Fibroblast of the aortic adventitia (primary cell): Measurements from ENCODE around the gene GSX2. TPM values are rescaled to one million over a fixed set of nuclear protein-coding genes. Genes with fewer than 3 reads are reported as not detected.

Experiments
- DNase-seq: peaks from one replicate; pipeline ENCODE4 v3.0.0-alpha.2; 2010; ENCODE audit warnings: low read depth
- H3K4me3 ChIP-seq: 2 replicates; pipeline ENCODE4 v1.5.1; 2011; ENCODE audit warnings: low read depth, mild to moderate bottlenecking, control low read depth, low read length, moderate library complexity
- total RNA-seq: library from RNA; depleted of rRNA; stranded (reverse); fragments of >200 nt; gene quantifications from 2 replicates; pipeline ENCODE4 v1.2.3, GENCODE V29; 2012; ENCODE audit warnings: low replicate concordance
- TF ChIP-seq, protein P1 (sequence below): IDR thresholded peaks from 2 replicates; pipeline ENCODE4 v1.5.1; 2011; ENCODE audit warnings: mild to moderate bottlenecking, low read length, control low read depth, inconsistent platforms; ENCODE audit not compliant: insufficient read depth

Gene GSX2
- total RNA-seq, 1 donor = not detected

DNA sequence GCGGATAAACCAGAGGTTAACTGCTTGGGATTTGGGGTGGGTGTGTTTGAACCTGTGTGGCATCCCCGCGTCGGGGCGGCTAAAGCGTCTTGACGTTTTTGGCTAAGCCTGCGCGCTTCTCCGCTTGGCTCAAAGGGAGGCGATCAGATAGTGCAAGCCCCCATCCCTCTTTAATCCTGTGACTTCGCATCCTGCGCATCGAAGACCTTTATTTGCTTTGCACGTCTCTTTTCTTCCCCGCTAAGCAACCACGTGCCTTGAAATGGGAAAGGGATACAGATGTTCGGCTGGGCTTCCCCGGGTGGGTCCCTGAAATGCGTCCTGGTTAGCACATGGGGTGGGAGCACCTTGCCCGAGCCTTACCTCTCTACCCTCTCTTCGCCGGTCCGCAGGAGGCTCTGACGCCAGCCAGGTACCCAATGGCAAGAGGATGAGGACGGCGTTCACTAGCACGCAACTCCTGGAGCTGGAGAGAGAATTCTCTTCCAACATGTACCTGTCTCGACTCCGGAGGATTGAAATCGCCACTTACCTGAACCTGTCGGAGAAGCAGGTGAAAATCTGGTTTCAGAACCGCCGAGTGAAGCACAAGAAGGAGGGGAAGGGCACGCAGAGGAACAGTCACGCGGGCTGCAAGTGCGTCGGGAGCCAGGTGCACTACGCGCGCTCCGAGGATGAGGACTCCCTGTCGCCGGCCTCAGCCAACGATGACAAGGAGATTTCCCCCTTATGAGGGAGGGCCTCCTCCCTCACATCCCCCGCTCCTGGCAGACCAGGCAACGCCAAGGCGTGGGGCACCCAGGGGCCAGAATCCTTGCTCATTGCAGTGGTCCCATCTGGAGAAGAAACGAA, 1.5 kb downstream of the GSX2 start:
- TF ChIP-seq, protein P1, sequence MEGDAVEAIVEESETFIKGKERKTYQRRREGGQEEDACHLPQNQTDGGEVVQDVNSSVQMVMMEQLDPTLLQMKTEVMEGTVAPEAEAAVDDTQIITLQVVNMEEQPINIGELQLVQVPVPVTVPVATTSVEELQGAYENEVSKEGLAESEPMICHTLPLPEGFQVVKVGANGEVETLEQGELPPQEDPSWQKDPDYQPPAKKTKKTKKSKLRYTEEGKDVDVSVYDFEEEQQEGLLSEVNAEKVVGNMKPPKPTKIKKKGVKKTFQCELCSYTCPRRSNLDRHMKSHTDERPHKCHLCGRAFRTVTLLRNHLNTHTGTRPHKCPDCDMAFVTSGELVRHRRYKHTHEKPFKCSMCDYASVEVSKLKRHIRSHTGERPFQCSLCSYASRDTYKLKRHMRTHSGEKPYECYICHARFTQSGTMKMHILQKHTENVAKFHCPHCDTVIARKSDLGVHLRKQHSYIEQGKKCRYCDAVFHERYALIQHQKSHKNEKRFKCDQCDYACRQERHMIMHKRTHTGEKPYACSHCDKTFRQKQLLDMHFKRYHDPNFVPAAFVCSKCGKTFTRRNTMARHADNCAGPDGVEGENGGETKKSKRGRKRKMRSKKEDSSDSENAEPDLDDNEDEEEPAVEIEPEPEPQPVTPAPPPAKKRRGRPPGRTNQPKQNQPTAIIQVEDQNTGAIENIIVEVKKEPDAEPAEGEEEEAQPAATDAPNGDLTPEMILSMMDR = no peak
- peak overlapping the region; percentile 56 for H3K4me3 ChIP-seq
- DNase-seq = no peak

DNA sequence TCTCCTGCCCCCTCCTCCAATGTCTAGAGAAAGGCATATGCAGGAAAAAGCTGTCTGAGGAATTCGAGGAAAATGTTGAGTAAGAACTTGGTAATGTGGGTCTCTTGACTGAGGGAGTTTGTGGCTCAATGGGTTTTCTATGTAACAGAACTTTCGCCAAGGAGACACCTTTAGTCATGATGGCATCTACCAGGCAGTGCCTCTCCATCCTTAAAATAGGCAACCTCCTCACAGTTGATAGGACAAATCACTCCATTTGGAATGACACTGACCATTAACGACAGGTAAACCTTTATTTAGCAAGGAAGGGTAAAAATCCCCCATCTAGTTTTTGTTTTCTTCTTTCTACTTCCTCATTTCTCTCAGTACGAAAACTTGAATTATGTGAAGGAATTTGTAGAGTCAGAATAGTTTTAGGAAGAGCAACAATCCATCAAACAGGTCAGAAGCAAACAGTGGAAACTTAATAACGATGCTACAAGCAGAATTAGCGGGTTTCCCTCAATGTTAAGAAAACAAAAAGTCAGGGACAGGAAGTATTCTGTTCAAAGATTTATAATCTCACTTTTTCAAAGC, 2.7 kb downstream of the GSX2 start:
- DNase-seq = no peak
- H3K4me3 ChIP-seq = no peak overlapping the region
- TF ChIP-seq, protein P1 = no peak

DNA sequence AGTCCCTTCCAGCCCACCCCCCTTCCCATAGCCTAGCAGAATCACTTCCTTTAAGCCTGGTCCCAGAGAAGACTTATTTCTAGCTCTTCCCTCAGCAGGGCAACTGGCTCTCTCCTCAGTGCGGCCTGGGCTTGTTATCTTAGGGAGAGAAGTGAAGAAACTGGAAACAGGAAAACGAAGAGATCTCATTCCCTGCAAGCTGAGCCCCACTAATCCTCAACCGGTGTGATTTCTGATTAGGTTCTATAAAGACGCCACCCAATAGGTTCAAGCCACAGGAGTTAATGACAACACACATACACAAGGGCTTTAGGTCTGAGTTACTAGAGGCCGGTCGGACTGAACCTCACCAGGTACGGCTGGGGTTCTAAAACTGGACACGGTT, 3.2 kb downstream of the GSX2 start:
- no peak overlapping the region for H3K4me3 ChIP-seq
- no peak for DNase-seq
- TF ChIP-seq, protein P1 = no peak

DNA sequence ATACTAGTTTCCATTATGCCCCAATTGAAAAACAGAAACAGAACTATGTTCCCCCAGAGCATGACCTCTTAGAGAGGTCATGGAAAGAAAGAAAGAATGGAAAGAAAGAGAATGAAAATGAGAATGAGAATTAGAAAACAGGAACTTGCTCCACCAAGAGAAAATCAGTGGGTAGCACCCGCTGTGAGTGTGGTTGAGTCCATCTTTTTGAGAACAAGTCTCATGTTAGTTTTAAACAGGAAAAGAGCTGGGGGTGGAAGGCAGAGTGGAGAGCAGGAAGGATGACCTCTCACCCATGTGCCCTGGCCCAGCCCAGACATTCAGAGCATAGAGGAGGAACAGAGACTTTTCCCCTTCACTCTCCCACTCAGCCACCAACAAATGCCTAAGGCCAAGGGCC, 4.9 kb downstream of the GSX2 start:
- no peak overlapping the region for H3K4me3 ChIP-seq
- no peak for DNase-seq
- TF ChIP-seq, protein P1 = no peak

DNA sequence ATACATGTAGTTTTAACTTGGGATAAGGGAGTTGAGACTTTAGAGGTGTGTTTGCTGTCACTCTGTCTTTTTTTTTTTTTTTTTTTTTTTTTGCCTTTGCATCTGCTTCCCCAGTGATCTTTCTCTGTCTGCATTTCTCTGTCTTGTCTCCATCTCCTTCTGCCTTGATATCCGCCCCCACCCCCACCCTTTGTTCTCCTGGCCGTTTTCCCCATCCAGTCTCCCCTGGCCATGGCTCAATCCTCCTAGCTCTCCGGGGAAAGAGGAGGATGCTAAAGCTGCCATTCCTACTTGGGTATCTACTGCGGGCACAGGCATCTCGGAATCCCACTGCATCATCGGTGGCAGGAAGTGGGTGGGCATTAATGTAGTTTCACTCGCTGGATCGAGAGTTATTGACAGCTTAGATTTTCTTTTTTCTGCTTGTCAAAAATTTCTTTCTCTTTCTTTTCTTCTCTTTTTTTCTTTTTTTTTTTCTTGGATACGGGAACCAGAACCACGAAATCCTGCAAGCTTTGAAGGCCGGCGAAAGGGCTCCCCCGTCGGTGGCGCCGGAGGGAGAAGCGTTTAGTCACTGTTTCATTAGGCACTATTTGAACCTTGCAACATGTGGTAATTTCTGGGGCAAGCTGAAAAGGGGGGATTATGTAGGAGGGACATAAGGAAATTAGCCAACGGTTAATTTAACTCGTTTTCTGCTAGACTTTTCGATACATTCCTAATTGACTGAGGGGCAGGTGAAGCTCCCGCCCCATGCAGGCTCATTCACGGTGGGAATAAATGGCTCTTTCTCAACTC, 8.2 kb downstream of the GSX2 start:
- DNase-seq = no peak
- TF ChIP-seq, protein P1 = no peak
- H3K4me3 ChIP-seq = no peak overlapping the region

DNA sequence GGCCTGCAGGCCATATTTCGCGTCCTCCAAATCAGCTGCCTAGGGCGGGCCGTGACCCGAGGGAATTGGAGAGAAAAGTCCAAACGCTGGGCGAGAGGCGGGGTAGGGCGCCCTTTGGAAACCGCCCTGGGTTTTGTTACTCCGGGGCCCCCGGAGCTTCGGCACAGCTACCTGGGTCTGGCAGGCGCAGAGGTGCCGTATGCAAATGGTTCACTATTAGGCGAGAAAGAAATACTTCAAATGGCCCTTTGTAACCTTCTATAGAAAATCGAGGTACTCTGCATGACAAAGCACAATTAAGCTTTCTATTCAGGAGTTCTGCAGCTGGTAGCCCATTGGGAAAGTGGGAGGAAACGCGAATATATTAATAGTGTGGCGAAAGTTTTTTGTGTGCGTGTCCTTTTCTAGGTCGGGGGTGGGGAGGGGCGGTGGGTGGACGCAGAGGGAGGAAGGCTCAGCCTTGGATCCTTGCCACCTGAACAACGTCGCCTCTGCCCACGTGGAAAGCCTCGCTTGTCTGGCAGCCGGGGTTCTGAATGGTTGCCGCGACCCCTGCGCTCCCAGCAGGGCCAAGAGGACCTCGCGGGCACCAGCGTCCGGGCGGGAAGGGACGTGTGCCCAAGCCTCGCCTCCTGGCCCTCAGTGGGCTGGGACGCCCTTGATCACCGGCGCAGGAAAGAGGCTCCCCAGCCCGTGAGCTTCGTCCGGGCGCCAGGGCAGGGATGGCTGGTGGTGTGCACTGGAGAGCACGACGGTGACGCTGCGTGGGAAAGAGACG, 9.5 kb downstream of the GSX2 start:
- TF ChIP-seq, protein P1 = no peak
- H3K4me3 ChIP-seq = no peak overlapping the region

More for the DNA sequence above, 9.5 kb downstream of the GSX2 start:
- DNase-seq = no peak
